CD4-positive, alpha-beta memory T cell (primary cell): ENCODE results near the gene C19orf12. TPM values are rescaled to one million over a fixed set of nuclear protein-coding genes. Genes with fewer than 3 reads are reported as not detected.

ENCODE experiments used
- CTCF ChIA-PET: fragments of 350-600 bp; sonication (Branson Sonifier 250); formaldehyde crosslinking; loops from one replicate; lab custom pipeline; 2021; ENCODE audit warnings: inconsistent platforms; ENCODE audit not compliant: partially characterized antibody; lab: Charles Lee
- POLR2A ChIA-PET: fragments of 350-600 bp; sonication (Branson Sonifier 250); formaldehyde crosslinking; loops from one replicate; lab custom pipeline; 2021; ENCODE audit not compliant: partially characterized antibody; lab: Charles Lee
- DNase-seq, 5 donors: peaks; one replicate each; pipeline versions ENCODE4 v3.0.0 to v3.0.0-alpha.2; 2020 to 2022; ENCODE audit warnings: mixed read lengths in 1 of 5
- H3K27ac ChIP-seq: one replicate; pipeline ENCODE4 v1.7.0; 2013; ENCODE audit warnings: low read depth, low read length
- H3K27me3 ChIP-seq: 2 replicates; pipeline ENCODE4 v1.7.0; 2013; ENCODE audit warnings: mild to moderate bottlenecking, low read length, moderate library complexity; ENCODE audit not compliant: insufficient read depth
- H3K36me3 ChIP-seq: 2 replicates; pipeline ENCODE4 v1.7.0; 2013; ENCODE audit warnings: mild to moderate bottlenecking, low read length, moderate library complexity; ENCODE audit not compliant: insufficient read depth
- H3K4me1 ChIP-seq: 2 replicates; pipeline ENCODE4 v1.7.0; 2013; ENCODE audit warnings: mild to moderate bottlenecking, low read length, moderate library complexity; ENCODE audit not compliant: insufficient read depth
- H3K4me3 ChIP-seq, 2 donors: one replicate each; pipeline ENCODE4 v1.7.0; 2013; ENCODE audit warnings: low read length in 2 of 2, mild to moderate bottlenecking in 1 of 2
- H3K9me3 ChIP-seq, 2 donors: one replicate each; pipeline ENCODE4 v1.7.0; 2013; ENCODE audit warnings: low read length in 2 of 2, control low read depth in 1 of 2; ENCODE audit not compliant: control insufficient read depth in 1 of 2
- H3K27ac Mint-ChIP-seq, 7 donors: one replicate each; pipeline ENCODE4 v1.8.0; 2020 to 2021; ENCODE audit warnings: mixed read lengths in 7 of 7, mild to moderate bottlenecking in 6 of 7, inconsistent platforms in 3 of 7, moderate library complexity in 3 of 7
- H3K27me3 Mint-ChIP-seq, 2 donors: one replicate each; pipeline ENCODE4 v1.8.0; 2020 to 2021; ENCODE audit warnings: mixed read lengths in 2 of 2
- H3K36me3 Mint-ChIP-seq, 2 donors: one replicate each; pipeline ENCODE4 v1.8.0; 2020 to 2021; ENCODE audit warnings: mixed read lengths in 2 of 2, inconsistent platforms in 1 of 2, mild to moderate bottlenecking in 1 of 2
- H3K4me1 Mint-ChIP-seq, 4 donors: one replicate each; pipeline ENCODE4 v1.8.0; 2020 to 2021; ENCODE audit warnings: mixed read lengths in 4 of 4, mild to moderate bottlenecking in 1 of 4
- H3K4me3 Mint-ChIP-seq, 8 donors: one replicate each; pipeline ENCODE4 v1.8.0; 2020 to 2021; ENCODE audit warnings: mixed read lengths in 8 of 8, mild to moderate bottlenecking in 7 of 8, moderate library complexity in 6 of 8, inconsistent platforms in 3 of 8
- H3K9me3 Mint-ChIP-seq, 8 donors: one replicate each; pipeline ENCODE4 v1.8.0; 2020 to 2021; ENCODE audit warnings: mixed read lengths in 8 of 8, mild to moderate bottlenecking in 5 of 8, inconsistent platforms in 3 of 8, moderate library complexity in 1 of 8
- intact Hi-C: fragments of 100-400 bp; cut with micrococcal nuclease; formaldehyde crosslinking; loops from one replicate; pipeline ENCODE4 v1.15.1; 2023
- polyA plus RNA-seq, 2 donors: library from polyadenylated mRNA; unstranded; fragments of 300-500 nt; fragmentation: Illumina TruSeq; gene quantifications; one replicate each; pipeline ENCODE4 v1.2.3, GENCODE V29; 2021
- total RNA-seq, 2 experiments: library from RNA; stranded (reverse); gene quantifications; one replicate each; pipeline ENCODE4 v1.2.3, GENCODE V29; 2021

Gene C19orf12
- total and polyA plus RNA-seq, 4 experiments from 2014 or later, result 22.7 to 30.1 (median 26.4) TPM

DNA sequence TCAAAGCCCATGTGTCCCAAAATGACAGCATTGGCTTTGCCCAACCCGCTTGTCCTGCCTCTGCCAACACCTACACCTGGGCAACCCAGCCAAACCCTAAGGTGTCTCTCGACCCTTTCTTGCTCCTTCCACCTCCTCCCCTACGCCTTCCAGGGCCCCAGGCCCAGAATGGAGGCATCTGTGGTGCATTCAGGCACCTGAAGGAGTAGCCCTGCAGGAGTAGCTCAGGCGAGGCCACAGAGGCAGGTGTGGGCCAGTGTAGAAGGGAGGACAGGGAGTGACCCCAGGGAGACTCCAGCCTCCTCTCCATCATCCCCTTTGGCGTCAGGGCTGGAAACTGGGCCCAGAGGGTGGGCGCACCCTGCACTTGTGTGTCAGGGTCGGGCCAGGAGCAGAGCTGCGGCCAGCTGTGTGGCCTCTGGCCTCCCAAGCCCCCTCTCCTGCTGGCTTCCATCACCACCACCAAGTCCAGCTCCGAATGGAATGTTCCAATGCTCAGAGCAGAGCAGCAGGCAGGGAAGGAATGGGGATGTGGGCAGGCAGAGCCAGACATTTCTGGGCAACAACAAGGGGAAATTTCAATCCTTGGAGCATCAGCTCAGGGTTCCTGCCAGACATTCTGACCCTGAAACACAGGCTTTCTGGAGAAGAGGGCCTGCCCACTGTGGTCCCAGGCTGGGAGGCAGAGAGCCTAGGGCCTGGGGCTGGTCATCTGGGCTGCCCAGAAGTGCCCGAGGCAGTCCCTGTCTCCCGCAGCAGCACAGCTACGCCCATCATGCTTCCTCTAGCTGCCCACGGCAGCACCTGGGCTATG is 33.4 kb downstream of the C19orf12 start:
- intact Hi-C loops, result loop anchor here (2.0 kb wide), 1 partner anchor 15 kb away; no protein-coding TSS in a partner anchor
- peaks cover 33 to 77% (median 62%) of the 10 kb centered on the region in 4 donors for H3K4me1 Mint-ChIP-seq
- Histone ChIP-seq H3K9me3 (no peaks in the 10 kb centered on the region), H3K4me1 (peaks cover 64% of the 10 kb centered on the region), H3K27me3 (no peaks in the 10 kb centered on the region), H3K36me3 (peaks cover 7% of the 10 kb centered on the region), H3K4me3 (peak overlapping the region in 1 of 2 donors; percentile 26), H3K27ac (peak overlapping the region; percentile 49)
- ChIA-PET CTCF (interaction anchor here (1.3 to 10.6 kb wide), 6 partner anchors 9 to 71 kb away, joined by 4 to 96 read pairs (median 10); partner anchors contain the start of gene PLEKHF1), POLR2A (interaction anchor here (0.6 to 8.7 kb wide), 10 partner anchors 9 to 261 kb away, joined by 3 to 148 read pairs (median 6); partner anchors contain the start of genes C19orf12, PLEKHF1 and POP4)
- peak overlapping the region; percentile 85 to 96 (median 93) for H3K27ac Mint-ChIP-seq
- peak overlapping the region in 7 of 8 donors; percentile 46 to 88 (median 74) for H3K4me3 Mint-ChIP-seq
- no peaks in the 10 kb centered on the region for H3K27me3 Mint-ChIP-seq
- no peak for DNase-seq
- H3K9me3 Mint-ChIP-seq, result peaks cover 0 to 3% (median 0%) of the 10 kb centered on the region in 8 donors
- peaks cover under 1 to 16% of the 10 kb centered on the region in 2 donors for H3K36me3 Mint-ChIP-seq

DNA sequence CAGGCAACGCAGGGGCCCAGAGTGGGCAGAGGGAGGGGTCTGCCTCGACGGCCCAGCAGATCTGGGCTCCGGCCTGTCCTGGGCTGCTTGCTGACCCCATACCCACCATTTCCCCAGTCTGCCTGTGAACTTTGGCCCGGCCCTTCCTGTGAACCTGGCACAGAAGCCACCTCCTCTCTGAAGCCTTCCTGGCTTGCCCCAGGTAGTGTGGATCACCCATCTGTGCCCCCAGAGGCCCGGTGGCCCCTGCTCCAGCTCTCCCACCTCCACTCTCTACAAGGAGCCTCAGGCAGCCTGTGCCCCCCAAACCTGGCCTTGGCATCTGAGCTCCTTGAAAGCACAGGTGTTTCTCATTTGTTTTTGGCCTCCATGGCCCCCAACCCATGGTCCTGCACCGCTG is 34.1 kb downstream of the C19orf12 start:
- ChIA-PET CTCF (interaction anchor here (1.3 to 10.6 kb wide), 6 partner anchors 9 to 71 kb away, joined by 4 to 96 read pairs (median 10); partner anchors contain the start of gene PLEKHF1), POLR2A (interaction anchor here (0.6 to 8.7 kb wide), 10 partner anchors 9 to 262 kb away, joined by 3 to 148 read pairs (median 6); partner anchors contain the start of genes C19orf12, PLEKHF1 and POP4)
- Mint-ChIP-seq H3K4me1 (peaks cover 36 to 84% (median 64%) of the 10 kb centered on the region in 4 donors), H3K9me3 (no peaks in the 10 kb centered on the region), H3K27me3 (no peaks in the 10 kb centered on the region), H3K27ac (peak overlapping the region; percentile 85 to 96 (median 93)), H3K36me3 (peaks cover 3 to 22% of the 10 kb centered on the region in 2 donors), H3K4me3 (peak overlapping the region; percentile 71 to 88 (median 75))
- Histone ChIP-seq H3K36me3 (peaks cover 12% of the 10 kb centered on the region), H3K4me1 (peaks cover 71% of the 10 kb centered on the region), H3K27me3 (no peaks in the 10 kb centered on the region), H3K27ac (peak overlapping the region; percentile 49), H3K9me3 (no peaks in the 10 kb centered on the region), H3K4me3 (peak overlapping the region; percentile 21 to 26)
- intact Hi-C loops, result loop anchor here (1.0 to 2.0 kb wide), 2 partner anchors 10 to 14 kb away; no protein-coding TSS in a partner anchor
- DNase-seq, result peak in 1 of 5 donors; percentile 35

GRCh38 chr19:29680447-29680846 is 34.6 kb downstream of the C19orf12 start:
- ChIA-PET CTCF (interaction anchor here (1.0 to 10.6 kb wide), 8 partner anchors 9 to 71 kb away, joined by 4 to 96 read pairs (median 7); partner anchors contain the start of gene PLEKHF1), POLR2A (interaction anchor here (1.1 to 8.7 kb wide), 10 partner anchors 8 to 74 kb away, joined by 3 to 148 read pairs (median 12); partner anchors contain the start of genes C19orf12, PLEKHF1 and POP4)
- H3K9me3 ChIP-seq, result no peaks in the 10 kb centered on the region
- peaks cover 17% of the 10 kb centered on the region for H3K36me3 ChIP-seq
- Mint-ChIP-seq H3K36me3 (peaks cover 3 to 25% of the 10 kb centered on the region in 2 donors), H3K9me3 (no peaks in the 10 kb centered on the region), H3K4me1 (peaks cover 37 to 89% (median 67%) of the 10 kb centered on the region in 4 donors), H3K4me3 (peak overlapping the region; percentile 71 to 88 (median 75)), H3K27me3 (no peaks in the 10 kb centered on the region), H3K27ac (peak overlapping the region; percentile 85 to 96 (median 93))
- peaks cover 76% of the 10 kb centered on the region for H3K4me1 ChIP-seq
- H3K27ac ChIP-seq, result peak overlapping the region; percentile 49
- peak; percentile 81 to 88 (median 88) for DNase-seq
- intact Hi-C loops, result loop anchor here (1.0 to 2.0 kb wide), 2 partner anchors 9 to 14 kb away; no protein-coding TSS in a partner anchor
- H3K27me3 ChIP-seq, result no peaks in the 10 kb centered on the region
- peak overlapping the region in 1 of 2 donors; percentile 26 for H3K4me3 ChIP-seq

GRCh38 chr19:29679598-29680210 is 35.4 kb downstream of the C19orf12 start:
- Mint-ChIP-seq H3K27me3 (no peaks in the 10 kb centered on the region), H3K4me1 (peaks cover 34 to 90% (median 66%) of the 10 kb centered on the region in 4 donors), H3K4me3 (peak overlapping the region; percentile 68 to 88 (median 71)), H3K36me3 (peaks cover 3 to 26% of the 10 kb centered on the region in 2 donors), H3K9me3 (no peaks in the 10 kb centered on the region), H3K27ac (peak overlapping the region; percentile 85 to 97 (median 94))
- DNase-seq, result peak in 1 of 5 donors; percentile 36
- peak overlapping the region; percentile 49 for H3K27ac ChIP-seq
- intact Hi-C loops, result loop anchor here (1.0 to 2.0 kb wide), 2 partner anchors 8 to 13 kb away; no protein-coding TSS in a partner anchor
- no peaks in the 10 kb centered on the region for H3K27me3 ChIP-seq
- ChIA-PET CTCF (interaction anchor here (1.0 to 10.6 kb wide), 5 partner anchors 8 to 70 kb away, joined by 4 to 96 read pairs (median 7); partner anchors contain the start of gene PLEKHF1), POLR2A (interaction anchor here (1.1 to 8.7 kb wide), 6 partner anchors 8 to 73 kb away, joined by 3 to 148 read pairs (median 28); partner anchors contain the start of genes C19orf12, PLEKHF1 and POP4)
- peaks cover 84% of the 10 kb centered on the region for H3K4me1 ChIP-seq
- peaks cover 24% of the 10 kb centered on the region for H3K36me3 ChIP-seq
- no peaks in the 10 kb centered on the region for H3K9me3 ChIP-seq
- H3K4me3 ChIP-seq, result peak overlapping the region; percentile 1 to 11

DNA sequence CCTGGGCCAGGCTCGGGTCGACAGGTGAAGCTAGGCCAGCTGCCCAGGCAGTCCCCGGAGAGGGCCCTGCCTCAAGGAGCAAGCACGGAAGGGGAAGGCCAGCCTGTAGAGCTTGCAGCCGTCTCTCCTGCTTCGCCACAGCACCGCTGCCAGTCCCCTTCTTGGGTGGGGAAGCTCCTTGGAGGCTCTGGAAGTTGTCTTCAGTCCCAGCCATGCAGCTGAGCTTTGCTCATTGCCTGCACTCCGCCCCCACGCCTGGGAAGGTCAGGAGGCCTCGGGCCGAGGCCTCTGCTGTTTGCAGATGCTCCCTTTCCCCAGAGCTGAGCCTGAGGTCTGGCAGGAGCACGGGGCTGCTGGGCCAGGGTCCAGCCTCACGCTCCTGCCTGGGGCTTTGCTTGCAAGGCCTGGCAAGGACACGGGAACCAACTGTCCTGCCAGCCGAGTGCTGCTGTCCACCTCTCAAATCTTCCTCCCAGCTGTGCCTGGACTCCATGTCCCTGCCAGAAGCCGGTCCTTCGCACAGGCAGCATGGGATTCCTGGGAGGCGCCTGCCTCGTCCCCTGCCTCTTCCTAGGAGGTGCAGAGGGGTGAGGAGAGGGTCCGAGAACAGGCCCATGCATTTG is 36.5 kb downstream of the C19orf12 start:
- DNase-seq, result no peak
- H3K9me3 Mint-ChIP-seq, result no peaks in the 10 kb centered on the region
- H3K4me3 ChIP-seq, result no peak overlapping the region
- H3K4me1 Mint-ChIP-seq, result peaks cover 32 to 93% (median 65%) of the 10 kb centered on the region in 4 donors
- ChIA-PET POLR2A (interaction anchor here (0.6 to 8.7 kb wide), 5 partner anchors 11 to 355 kb away, joined by 3 to 148 read pairs (median 5); partner anchors contain the start of genes PLEKHF1 and POP4), CTCF (interaction anchor here (0.9 to 10.6 kb wide), 5 partner anchors 12 to 69 kb away, joined by 3 to 96 read pairs (median 8); partner anchors contain the start of gene PLEKHF1)
- peak overlapping the region in 1 of 8 donors; percentile 17 for H3K4me3 Mint-ChIP-seq
- intact Hi-C loops, result no loop called here
- H3K36me3 ChIP-seq, result peaks cover 35% of the 10 kb centered on the region
- peak overlapping the region in 4 of 7 donors; percentile 15 to 79 (median 64) for H3K27ac Mint-ChIP-seq
- H3K27ac ChIP-seq, result peak overlapping the region; percentile 30
- no peaks in the 10 kb centered on the region for H3K27me3 Mint-ChIP-seq
- no peaks in the 10 kb centered on the region for H3K9me3 ChIP-seq
- H3K27me3 ChIP-seq, result no peaks in the 10 kb centered on the region
- peaks cover 7 to 30% of the 10 kb centered on the region in 2 donors for H3K36me3 Mint-ChIP-seq
- H3K4me1 ChIP-seq, result peaks cover 95% of the 10 kb centered on the region
